MM.1S (cell line): ENCODE measurements around the gene RXFP4.

Experiments
- DNase-seq: peaks from one replicate; pipeline ENCODE4 v3.0.0-alpha.2; 2015
- H2AFZ ChIP-seq: fragments of 300-600 bp; sonication (generic); 2 replicates; pipeline ENCODE4 v1.6.0; 2016; ENCODE audit warnings: antibody characterized with exemption, low read length
- H3F3A ChIP-seq: fragments of 300-600 bp; sonication (generic); 2 replicates; pipeline ENCODE4 v1.6.1; 2016; ENCODE audit warnings: mild to moderate bottlenecking, antibody characterized with exemption, low read length, moderate library complexity, mixed read lengths; ENCODE audit not compliant: insufficient read depth
- H3K27ac ChIP-seq: fragments of 300-600 bp; sonication (generic); 2 replicates; pipeline ENCODE4 v1.5.1; 2016; ENCODE audit warnings: mild to moderate bottlenecking, low read length
- H3K27me3 ChIP-seq: fragments of 300-600 bp; sonication (generic); replicated peaks from 2 replicates; pipeline ENCODE4 v1.6.0; 2016; ENCODE audit warnings: low read length; ENCODE audit not compliant: insufficient read depth
- H3K36me3 ChIP-seq: fragments of 300-600 bp; sonication (generic); replicated peaks from 2 replicates; pipeline ENCODE4 v1.6.1; 2016; ENCODE audit warnings: mild to moderate bottlenecking, low read length, mixed read lengths; ENCODE audit not compliant: insufficient read depth
- H3K4me1 ChIP-seq: fragments of 300-600 bp; sonication (generic); 2 replicates; pipeline ENCODE4 v1.6.1; 2016; ENCODE audit warnings: low read length, mixed read lengths
- H3K4me2 ChIP-seq: fragments of 300-600 bp; sonication (generic); 2 replicates; pipeline ENCODE4 v1.6.0; 2016; ENCODE audit warnings: low read depth, low read length
- H3K4me3 ChIP-seq: fragments of 300-600 bp; sonication (generic); 2 replicates; pipeline ENCODE4 v1.5.1; 2016; ENCODE audit warnings: low read length, mixed read lengths
- H3K79me2 ChIP-seq: fragments of 300-600 bp; sonication (generic); 2 replicates; pipeline ENCODE4 v1.6.1; 2016; ENCODE audit warnings: mixed run types, low read length, mixed read lengths
- H3K9ac ChIP-seq: fragments of 300-600 bp; sonication (generic); 2 replicates; pipeline ENCODE4 v1.6.1; 2016; ENCODE audit warnings: low read length, mixed read lengths
- H3K9me2 ChIP-seq: fragments of 300-600 bp; sonication (generic); replicated peaks from 2 replicates; pipeline ENCODE4 v1.6.1; 2016; ENCODE audit warnings: mild to moderate bottlenecking, low read length, mixed read lengths; ENCODE audit not compliant: insufficient read depth
- H3K9me3 ChIP-seq: fragments of 300-600 bp; sonication (generic); replicated peaks from 2 replicates; pipeline ENCODE4 v1.6.1; 2016; ENCODE audit warnings: mild to moderate bottlenecking, low read length, mixed read lengths; ENCODE audit not compliant: insufficient read depth
- H4K20me1 ChIP-seq: fragments of 300-600 bp; sonication (generic); 2 replicates; pipeline ENCODE4 v1.6.1; 2016; ENCODE audit warnings: mild to moderate bottlenecking, low read length, moderate library complexity, mixed read lengths; ENCODE audit not compliant: insufficient read depth
- CTCF ChIP-seq: fragments of 300-600 bp; sonication (generic); IDR thresholded peaks from 2 replicates; pipeline ENCODE4 v1.5.1; 2016; ENCODE audit warnings: antibody characterized with exemption, low read length, mixed read lengths
- EZH2 ChIP-seq: fragments of 300-600 bp; sonication (generic); optimal IDR thresholded peaks from 2 replicates; pipeline ENCODE3; 2017; ENCODE audit warnings: low read depth, mild to moderate bottlenecking, antibody characterized with exemption, low read length, mixed read lengths
- EZH2phosphoT487 ChIP-seq: fragments of 300-600 bp; sonication (generic); IDR thresholded peaks from 2 replicates; pipeline ENCODE4 v1.6.1; 2018; ENCODE audit warnings: antibody characterized with exemption, low read length

Gene RXFP4

GRCh38 chr1:155989242-155990004, 48.0 kb downstream of the RXFP4 start:
- no peaks in the 10 kb centered on the region for H3K27me3 ChIP-seq
- no peaks in the 10 kb centered on the region for H4K20me1 ChIP-seq
- H3K27ac ChIP-seq = no peak overlapping the region
- peak; percentile 80 for DNase-seq
- no peaks in the 10 kb centered on the region for H3K36me3 ChIP-seq
- H3K4me2 ChIP-seq = peak overlapping the region; percentile 31; the same call in 1 of the 2 replicates
- no peaks in the 10 kb centered on the region for H3K79me2 ChIP-seq
- H3K9me3 ChIP-seq = no peaks in the 10 kb centered on the region
- H3K9me2 ChIP-seq = no peaks in the 10 kb centered on the region
- peak overlapping the region; percentile 57 for H2AFZ ChIP-seq
- 0 out of 2 replicates have a peak, but pooled peaks cover 3% of the 10 kb centered on the region for H3F3A ChIP-seq
- H3K4me1 ChIP-seq = peaks cover 24% of the 10 kb centered on the region
- no peak overlapping the region for H3K9ac ChIP-seq
- H3K4me3 ChIP-seq = no peak overlapping the region
- TF ChIP-seq EZH2phosphoT487 (no peak), EZH2 (no peak), CTCF (peak; percentile 99)

- Histone ChIP-seq H3K79me2 (no peaks in the 10 kb centered on the region), H3K27me3 (no peaks in the 10 kb centered on the region), H3K4me2 (no peak overlapping the region), H3K9me2 (no peaks in the 10 kb centered on the region), H4K20me1 (no peaks in the 10 kb centered on the region), H3F3A (0 out of 2 replicates have a peak, but pooled peaks cover 3% of the 10 kb centered on the region), H3K9ac (no peak overlapping the region), H3K4me3 (no peak overlapping the region), H3K27ac (no peak overlapping the region), H3K36me3 (no peaks in the 10 kb centered on the region), H3K4me1 (peaks cover 21% of the 10 kb centered on the region), H2AFZ (peak overlapping the region; percentile 2; the same call in 1 of the 2 replicates), H3K9me3 (no peaks in the 10 kb centered on the region)
- no peak for DNase-seq
- TF ChIP-seq EZH2 (no peak), EZH2phosphoT487 (no peak), CTCF (no peak)
These were observed 48.7 kb downstream of the RXFP4 start for GRCh38 chr1:155990005-155990739.
